Nephron progenitor cell (in vitro differentiated cells): ENCODE measurements around the gene PLD3.

Experiments used
- DNase-seq: peaks from one replicate; pipeline ENCODE4 v3.0.0; 2021
- H3K27ac Mint-ChIP-seq: 2 replicates; pipeline ENCODE4 v1.8.0; 2021; ENCODE audit warnings: mild to moderate bottlenecking, moderate library complexity, mixed read lengths
- H3K27me3 Mint-ChIP-seq: 2 replicates; pipeline ENCODE4 v1.8.0; 2021; ENCODE audit warnings: mild to moderate bottlenecking, low read depth, mixed read lengths; ENCODE audit not compliant: poor library complexity
- H3K36me3 Mint-ChIP-seq: 2 replicates; pipeline ENCODE4 v1.8.0; 2021; ENCODE audit warnings: low read depth, mixed read lengths
- H3K4me1 Mint-ChIP-seq: 2 replicates; pipeline ENCODE4 v1.8.0; 2021; ENCODE audit warnings: mixed read lengths
- H3K4me3 Mint-ChIP-seq: 2 replicates; pipeline ENCODE4 v1.8.0; 2021; ENCODE audit warnings: mild to moderate bottlenecking, moderate library complexity, mixed read lengths
- H3K9me3 Mint-ChIP-seq: 2 replicates; pipeline ENCODE4 v1.8.0; 2021; ENCODE audit warnings: mild to moderate bottlenecking, moderate library complexity, mixed read lengths
- TF ChIP-seq, protein P1 (sequence below): fragments of 200-600 bp; sonication (generic); IDR thresholded peaks from 2 replicates; pipeline ENCODE4 v1.5.0; 2021; ENCODE audit warnings: antibody characterized with exemption

Gene PLD3

DNA sequence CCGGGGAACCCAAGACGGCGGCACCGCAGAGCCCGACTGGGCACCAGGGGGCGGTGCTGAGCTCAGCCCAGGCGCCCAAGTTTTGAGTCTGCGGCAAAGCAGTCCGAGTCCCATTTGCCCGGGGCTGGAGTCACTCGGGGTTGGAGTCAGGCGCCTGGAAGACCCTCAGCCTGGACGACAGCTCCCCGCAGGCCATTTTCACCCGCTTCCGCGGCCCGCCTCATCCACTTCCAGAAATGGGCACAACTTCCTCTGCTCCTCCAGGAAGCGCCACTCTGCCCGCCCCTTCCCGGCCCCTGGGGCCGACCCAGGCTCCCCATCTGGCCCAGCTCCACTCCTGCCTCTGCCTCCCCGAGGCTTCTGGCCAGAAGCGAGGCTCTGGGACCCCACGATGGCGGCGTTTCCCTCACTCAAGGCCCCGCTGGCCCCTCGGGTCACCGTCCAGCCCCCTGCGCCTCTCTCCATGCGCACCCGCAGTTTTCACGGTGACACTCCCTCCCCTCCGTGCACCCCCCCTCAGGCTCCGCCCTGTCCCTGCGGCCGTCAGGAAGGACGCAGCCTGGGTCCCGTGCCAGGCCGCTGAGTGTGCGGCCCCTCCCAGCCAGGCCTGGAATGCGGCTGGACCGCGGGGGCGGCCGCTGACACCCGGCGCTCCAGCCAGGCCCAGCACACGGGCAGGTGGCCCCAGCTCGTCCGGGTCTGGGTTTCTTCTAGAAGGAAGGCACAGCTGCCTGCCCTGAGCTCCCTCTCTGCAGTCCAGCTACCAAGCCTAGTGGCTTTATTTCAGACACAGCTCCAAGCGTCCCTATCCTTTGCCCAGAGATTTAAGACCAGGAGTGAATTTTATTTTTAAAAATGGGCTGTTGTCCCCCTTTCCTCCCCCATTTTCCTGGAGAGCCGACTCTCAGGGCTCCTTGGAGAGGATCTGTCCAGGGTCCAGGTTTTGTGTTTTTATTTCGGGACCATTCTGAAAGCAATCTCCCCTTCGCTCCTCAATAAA lies 72.6 kb downstream of the PLD3 start:
- Mint-ChIP-seq H3K4me1 (peaks cover 54% of the 10 kb centered on the region), H3K4me3 (peak overlapping the region; percentile 79), H3K27me3 (peaks cover 7% of the 10 kb centered on the region), H3K27ac (peak overlapping the region; percentile 90), H3K36me3 (peaks cover 4% of the 10 kb centered on the region), H3K9me3 (no peaks in the 10 kb centered on the region)
- TF ChIP-seq, protein P1, sequence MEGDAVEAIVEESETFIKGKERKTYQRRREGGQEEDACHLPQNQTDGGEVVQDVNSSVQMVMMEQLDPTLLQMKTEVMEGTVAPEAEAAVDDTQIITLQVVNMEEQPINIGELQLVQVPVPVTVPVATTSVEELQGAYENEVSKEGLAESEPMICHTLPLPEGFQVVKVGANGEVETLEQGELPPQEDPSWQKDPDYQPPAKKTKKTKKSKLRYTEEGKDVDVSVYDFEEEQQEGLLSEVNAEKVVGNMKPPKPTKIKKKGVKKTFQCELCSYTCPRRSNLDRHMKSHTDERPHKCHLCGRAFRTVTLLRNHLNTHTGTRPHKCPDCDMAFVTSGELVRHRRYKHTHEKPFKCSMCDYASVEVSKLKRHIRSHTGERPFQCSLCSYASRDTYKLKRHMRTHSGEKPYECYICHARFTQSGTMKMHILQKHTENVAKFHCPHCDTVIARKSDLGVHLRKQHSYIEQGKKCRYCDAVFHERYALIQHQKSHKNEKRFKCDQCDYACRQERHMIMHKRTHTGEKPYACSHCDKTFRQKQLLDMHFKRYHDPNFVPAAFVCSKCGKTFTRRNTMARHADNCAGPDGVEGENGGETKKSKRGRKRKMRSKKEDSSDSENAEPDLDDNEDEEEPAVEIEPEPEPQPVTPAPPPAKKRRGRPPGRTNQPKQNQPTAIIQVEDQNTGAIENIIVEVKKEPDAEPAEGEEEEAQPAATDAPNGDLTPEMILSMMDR = peak; percentile 93
- DNase-seq = peak; percentile 90

DNA sequence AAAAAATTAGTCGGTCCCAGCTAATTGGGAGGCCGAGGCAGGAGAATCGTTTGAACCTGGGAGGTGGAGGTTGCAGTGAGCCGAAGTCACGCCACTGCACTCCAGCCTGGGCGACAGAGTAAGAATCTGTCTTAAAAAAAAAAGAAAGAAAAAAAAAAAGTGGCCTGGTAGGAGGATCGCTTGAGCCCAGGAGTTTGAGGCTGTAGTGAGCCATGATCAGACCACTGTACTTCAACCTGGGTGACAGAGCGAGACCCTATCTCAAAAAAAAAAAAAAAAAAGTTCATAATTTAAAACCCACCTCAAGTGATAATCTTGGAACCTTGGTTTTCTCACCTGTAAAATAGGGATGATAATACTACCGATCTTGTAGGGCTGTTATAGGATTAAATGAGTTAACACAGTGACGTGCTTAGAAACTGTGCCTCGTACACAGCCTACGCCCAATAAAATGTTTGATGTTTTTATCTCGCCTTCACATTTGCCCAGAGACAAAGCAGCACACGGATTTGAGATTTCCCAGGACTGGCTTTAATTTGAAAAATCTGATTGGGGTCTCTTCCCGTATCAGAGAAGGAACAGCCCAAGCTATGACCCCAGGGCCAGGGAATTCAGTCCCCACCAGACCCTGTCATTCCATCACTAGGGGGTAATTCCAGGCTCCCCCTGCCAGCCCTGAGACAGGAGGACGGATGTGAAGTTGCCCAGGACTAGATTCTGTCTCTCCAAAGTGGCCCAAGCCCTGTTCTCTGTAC lies 73.7 kb downstream of the PLD3 start:
- peaks cover 50% of the 10 kb centered on the region for H3K4me1 Mint-ChIP-seq
- no peak for DNase-seq
- H3K36me3 Mint-ChIP-seq = peaks cover 4% of the 10 kb centered on the region
- H3K27me3 Mint-ChIP-seq = peaks cover 7% of the 10 kb centered on the region
- TF ChIP-seq, protein P1 = no peak
- no peaks in the 10 kb centered on the region for H3K9me3 Mint-ChIP-seq
- peak overlapping the region; percentile 90 for H3K27ac Mint-ChIP-seq
- H3K4me3 Mint-ChIP-seq = peak overlapping the region; percentile 79

DNA sequence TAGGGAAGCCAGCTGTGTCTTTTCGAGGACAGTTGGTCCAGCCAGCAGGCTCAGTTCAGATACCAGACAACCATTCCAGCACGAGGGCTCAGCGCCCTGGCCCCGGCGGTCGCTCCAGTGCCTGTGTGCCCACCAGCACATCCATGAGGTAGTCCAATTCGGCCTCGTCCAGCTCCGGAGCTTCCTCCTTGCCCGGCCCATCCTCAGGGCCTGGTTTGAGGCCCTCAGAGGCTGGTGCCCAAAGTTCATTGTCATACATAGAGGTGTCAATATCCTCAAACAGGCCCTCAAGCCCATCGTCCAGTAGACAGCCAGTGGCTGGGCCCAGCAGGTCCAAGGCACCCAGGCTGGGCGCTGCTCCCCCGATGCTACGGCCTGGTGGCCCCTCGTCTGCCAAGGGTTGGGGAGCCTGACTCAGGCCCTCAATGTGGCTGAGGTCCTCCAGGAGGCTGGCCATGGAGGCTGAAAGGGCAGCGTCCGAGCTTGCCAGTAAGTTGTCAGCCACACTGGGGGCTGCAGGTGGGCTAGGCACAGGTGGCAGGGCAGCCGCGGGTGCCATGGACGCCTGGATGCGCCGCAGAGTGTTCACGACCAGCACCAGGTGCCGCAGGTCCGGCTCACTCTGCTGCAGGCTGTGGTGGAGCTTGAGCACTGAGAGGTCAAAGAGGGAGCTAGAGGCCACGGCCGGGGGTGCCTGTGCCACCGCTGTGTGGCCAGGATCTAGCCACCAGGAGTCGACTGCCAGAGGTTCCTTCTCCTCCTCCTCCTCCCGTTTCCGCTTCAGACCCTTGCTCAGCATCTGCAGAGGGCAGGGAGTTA lies 74.5 kb downstream of the PLD3 start:
- no peak overlapping the region for H3K4me3 Mint-ChIP-seq

DNA sequence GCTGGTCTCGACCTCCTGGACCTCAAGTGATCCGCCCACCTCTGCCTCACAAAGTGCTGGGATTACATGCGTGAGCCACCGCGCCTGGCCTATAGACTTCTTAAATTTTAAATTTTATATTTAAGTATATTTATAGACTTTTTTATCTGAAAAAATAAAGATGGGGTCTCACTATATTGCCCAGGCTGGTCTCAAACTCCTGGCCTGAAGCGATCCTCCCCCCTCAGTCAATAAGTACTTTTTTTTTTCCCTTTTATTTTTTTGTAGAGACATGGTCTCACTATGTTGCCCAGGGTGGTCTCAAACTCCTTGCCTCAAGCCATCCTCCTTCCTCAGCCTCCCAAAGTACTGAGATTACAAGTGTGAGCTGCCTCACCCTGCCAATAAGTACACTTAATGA lies 75.4 kb downstream of the PLD3 start:
- peaks cover 9% of the 10 kb centered on the region for H3K27me3 Mint-ChIP-seq
- H3K4me1 Mint-ChIP-seq = peaks cover 35% of the 10 kb centered on the region
- H3K27ac Mint-ChIP-seq = no peak overlapping the region
- peaks cover 4% of the 10 kb centered on the region for H3K36me3 Mint-ChIP-seq
- no peak overlapping the region for H3K4me3 Mint-ChIP-seq
- TF ChIP-seq, protein P1 = no peak
- no peak for DNase-seq
- no peaks in the 10 kb centered on the region for H3K9me3 Mint-ChIP-seq

More for the DNA sequence above, 74.5 kb downstream of the PLD3 start:
- TF ChIP-seq, protein P1 = no peak
- Mint-ChIP-seq H3K27me3 (peaks cover 10% of the 10 kb centered on the region), H3K9me3 (no peaks in the 10 kb centered on the region), H3K4me1 (peaks cover 42% of the 10 kb centered on the region), H3K36me3 (peaks cover 4% of the 10 kb centered on the region), H3K27ac (no peak overlapping the region)
- DNase-seq = no peak

DNA sequence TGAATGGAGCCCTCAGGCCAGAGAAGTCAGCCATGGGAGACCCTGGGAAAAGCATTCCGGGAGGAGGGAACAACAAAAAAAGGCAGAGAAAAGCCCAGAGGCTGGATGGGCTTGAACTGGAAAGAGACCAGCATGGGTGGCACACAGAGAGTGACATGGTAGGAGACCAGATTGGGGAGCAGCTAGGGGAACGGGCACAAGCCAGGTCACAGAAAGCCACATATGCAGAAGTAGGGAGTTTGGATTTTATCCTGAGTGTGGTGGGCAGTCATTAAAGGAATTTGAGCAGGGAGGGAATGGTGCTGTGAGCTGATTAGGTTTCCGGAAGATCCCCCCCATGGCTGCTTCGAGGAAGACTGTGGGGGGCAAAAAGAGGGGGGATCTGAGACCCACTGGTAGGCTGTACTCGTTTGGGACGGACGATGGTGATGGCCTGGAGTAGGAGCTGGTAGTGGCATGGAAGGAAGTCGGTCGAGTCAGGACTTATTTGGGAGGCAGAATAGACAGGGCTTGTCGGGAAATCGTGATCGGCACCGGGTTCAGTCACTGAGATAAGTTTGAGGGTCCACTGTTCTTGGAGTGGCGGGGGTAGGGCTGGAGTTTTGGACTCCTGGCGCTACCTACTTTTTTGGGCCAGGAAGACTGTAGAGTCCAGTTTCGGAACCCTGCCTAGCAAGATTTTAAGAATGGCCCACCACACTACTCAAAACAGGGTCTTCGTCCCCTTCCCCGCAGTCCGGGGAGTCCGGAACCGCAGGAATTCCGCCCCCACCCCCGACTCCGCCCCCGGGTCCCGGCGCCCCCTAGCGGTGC lies 76.3 kb downstream of the PLD3 start:
- H3K36me3 Mint-ChIP-seq = peaks cover 4% of the 10 kb centered on the region
- peaks cover 32% of the 10 kb centered on the region for H3K4me1 Mint-ChIP-seq
- peak overlapping the region; percentile 90 for H3K4me3 Mint-ChIP-seq
- no peak for DNase-seq
- H3K9me3 Mint-ChIP-seq = no peaks in the 10 kb centered on the region
- peak overlapping the region; percentile 96 for H3K27ac Mint-ChIP-seq
- TF ChIP-seq, protein P1 = no peak
- H3K27me3 Mint-ChIP-seq = peaks cover 9% of the 10 kb centered on the region
